ENCODE results near the gene POLG.

The POLG gene

DNA sequence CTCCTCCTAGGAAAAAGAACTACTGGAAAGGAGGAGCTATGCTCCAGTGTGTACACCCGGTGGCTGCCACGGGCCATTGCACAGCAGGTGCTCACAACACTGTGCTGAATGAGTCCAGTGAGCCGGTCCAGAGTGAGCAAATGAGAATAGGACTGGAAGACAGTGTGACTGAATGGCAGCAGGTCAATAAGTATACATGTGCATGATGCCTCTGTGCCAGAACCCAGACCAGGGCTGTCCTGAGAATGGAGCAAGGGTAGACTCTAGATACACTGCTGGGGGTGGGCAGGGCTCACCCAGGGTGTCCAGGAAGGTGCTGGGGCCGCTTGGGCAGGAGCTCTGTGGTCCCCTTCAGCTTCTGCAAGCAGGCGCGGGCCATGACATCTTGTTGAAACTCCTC lies 8.3 kb downstream of the POLG start:
- no peak for DNase-seq (ENCODE audit: low read depth in 2 of 2)

DNA sequence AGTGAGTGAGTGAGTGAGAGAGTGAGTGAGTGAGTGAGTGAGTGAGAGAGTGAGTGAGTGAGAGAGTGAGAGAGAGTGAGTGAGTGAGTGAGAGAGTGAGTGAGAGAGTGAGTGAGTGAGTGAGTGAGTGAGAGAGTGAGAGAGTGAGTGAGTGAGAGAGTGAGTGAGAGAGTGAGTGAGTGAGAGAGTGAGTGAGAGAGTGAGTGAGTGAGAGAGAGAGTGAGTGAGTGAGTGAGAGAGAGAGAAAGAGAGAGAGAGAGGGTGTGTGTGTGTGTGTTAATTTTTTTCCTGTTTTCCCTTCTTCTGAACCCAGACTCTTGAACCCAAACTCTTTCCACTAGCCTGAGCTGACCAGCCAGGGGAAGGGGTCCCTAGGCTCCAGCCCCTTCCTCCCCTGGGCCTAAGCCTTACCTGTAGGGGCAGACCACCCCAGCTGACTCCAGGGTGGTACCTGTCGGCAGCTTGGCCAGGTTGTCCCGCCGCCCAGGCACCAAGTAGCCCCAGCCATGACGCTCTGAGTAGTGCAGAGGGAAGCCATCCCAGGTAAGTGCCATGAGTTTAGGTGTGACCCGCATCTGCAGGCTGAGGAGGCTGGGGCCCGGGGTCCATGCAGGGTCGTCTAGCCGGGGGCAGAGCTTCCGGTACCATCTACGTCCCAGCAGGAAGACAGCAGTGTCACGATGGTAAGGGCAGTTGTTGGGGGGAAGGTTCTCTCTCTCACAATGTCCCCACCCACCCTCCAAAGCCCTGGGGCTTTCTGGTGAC lies 9.4 kb downstream of the POLG start:
- DNase-seq (ENCODE audit: low read depth in 2 of 2), result no peak

DNA sequence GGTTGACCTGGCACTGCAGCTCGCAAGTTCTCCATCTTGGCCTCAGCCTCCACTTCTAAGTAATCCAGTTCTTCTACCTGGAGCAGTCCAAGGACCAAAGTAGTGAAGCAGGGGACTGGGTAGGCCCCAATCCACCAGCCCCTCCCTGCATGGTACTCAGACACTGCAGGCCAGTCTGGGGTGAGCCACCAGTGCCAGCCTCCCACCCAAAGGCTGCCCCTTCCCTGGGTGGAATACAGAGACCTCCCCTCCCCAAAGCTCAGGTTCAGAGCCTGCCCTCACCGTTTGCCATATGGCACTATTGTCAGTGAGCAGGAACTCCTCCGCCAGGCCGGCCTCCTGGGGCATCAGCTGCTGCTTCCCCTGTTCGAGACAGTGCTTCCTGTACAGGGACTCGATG lies 10.8 kb downstream of the POLG start:
- no peak for DNase-seq (ENCODE audit: low read depth in 2 of 2)

GRCh38 chr15:89322822-89323221 lies 11.8 kb downstream of the POLG start:
- DNase-seq (ENCODE audit: low read depth in 2 of 2), result no peak

- DNase-seq (ENCODE audit: low read depth in 2 of 2), result no peak
These were observed 12.9 kb downstream of the POLG start for GRCh38 chr15:89321521-89322410.

GRCh38 chr15:89320200-89320599 lies 14.4 kb downstream of the POLG start:
- no peak for DNase-seq (ENCODE audit: low read depth in 2 of 2)

DNA sequence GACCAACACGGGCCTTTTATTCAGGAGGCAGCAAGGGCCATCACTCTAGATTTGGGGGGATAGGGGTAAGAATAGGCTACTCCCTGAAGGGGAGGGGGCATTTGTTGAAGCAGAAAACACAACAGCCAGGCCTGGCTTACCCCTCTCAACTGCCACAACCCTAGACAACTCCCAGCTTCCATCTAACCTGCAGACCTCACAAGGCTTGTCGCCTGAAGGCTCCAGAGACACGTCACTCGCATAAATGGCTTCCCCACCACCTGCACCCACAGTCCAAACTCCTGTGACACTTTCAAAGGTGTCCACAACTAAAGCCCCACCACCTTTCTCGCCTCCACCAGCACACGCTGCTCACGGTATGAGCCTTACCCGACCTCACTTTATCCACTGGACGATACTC lies 14.9 kb downstream of the POLG start:
- no peak for DNase-seq (ENCODE audit: low read depth in 2 of 2)

GRCh38 chr15:89317186-89317720 lies 17.4 kb downstream of the POLG start:
- no peak for DNase-seq (ENCODE audit: low read depth in 2 of 2)

DNA sequence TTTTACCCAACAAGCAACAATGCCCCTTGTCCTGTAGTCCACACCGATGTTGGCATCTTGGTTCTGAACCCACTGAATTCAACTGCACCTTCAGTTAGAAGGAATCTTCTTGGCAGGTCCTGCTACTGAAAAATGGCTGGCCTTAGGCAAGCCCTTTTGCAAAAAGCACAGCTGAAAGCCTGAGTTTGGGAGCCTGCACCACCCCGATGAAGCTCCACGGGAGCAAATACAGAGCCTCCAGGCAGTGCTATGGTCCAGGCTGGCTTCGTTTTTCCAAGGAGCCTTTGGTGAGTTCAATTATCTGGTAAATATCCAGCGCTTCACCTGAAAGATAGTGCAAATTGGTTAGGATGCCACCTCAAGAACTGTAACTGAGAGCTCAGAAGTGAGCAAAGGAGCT lies 18.1 kb downstream of the POLG start:
- no peak for DNase-seq (ENCODE audit: low read depth in 2 of 2)

GRCh38 chr15:89315375-89315929 lies 19.2 kb downstream of the POLG start:
- DNase-seq (ENCODE audit: low read depth in 2 of 2), result no peak

DNA sequence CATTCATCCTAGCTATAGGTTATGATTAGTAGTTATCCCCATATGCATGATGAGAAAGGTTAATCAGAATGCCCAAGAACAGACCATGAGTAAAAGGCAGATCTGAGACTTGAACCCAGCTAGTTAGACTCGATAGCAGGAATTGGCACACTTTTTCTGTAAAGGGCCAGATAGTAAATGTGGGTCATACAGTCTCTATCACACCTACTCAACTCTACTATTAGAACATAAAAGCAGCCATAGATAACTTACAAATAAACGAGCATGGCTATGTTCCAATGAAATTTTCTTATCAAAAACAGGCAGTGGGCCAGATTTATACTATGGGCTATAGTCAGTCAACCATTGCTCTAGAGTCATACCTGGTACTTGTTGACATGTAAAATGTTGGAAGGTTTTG lies 24.6 kb downstream of the POLG start:
- DNase-seq (ENCODE audit: low read depth in 2 of 2), result no peak

DNA sequence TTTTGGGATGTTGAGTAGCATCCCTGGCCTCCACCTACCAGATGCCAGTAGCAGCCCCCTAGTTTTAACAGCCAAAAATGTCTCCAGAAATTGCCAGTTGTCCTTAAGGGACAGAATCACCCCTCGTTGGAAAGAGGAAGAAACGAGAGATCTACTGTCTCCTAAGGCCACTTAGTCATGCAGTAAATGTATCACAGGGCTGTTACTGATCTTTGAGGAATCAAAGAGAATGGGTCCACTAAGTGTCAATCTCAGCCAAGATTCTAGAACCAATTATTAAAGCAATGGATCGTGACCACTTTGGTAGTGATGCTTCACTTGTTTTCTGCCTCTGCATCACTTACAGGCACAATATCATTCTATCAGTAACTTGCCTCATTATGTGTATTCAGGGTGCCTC lies 26.4 kb downstream of the POLG start:
- no peak for DNase-seq (ENCODE audit: low read depth in 2 of 2)

- no peak for DNase-seq (ENCODE audit: low read depth in 2 of 2)
These were observed 26.8 kb downstream of the POLG start for GRCh38 chr15:89307791-89308190.

DNA sequence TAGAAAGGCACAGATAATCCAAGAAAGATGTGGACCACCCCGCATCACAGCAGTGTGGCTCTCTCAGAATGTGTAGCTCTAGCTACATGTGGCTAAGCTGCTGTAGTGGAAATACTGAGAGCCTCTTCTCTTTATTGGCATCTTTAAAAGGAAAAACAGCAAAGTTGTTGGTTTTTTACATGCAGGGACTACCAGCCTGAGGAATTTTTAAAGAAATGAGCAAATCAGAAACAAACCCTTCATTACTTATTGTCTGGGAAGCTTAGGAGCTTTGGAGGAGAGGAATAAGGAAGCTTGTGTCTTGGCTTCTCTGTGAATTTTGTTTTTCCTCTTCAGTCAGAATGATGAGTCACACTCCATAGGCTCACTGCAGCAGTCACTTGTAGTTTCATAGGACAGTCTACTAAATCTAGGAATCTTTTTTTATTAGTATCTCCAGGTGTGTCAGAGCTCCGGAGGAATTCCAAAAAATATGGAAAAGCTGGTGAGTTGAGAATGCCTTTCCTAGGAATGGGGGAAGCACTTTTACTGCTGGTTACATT lies 27.5 kb downstream of the POLG start:
- no peak for DNase-seq (ENCODE audit: low read depth in 2 of 2)

GRCh38 chr15:89305395-89305794 lies 29.2 kb downstream of the POLG start:
- no peak for DNase-seq (ENCODE audit: low read depth in 2 of 2)

DNA sequence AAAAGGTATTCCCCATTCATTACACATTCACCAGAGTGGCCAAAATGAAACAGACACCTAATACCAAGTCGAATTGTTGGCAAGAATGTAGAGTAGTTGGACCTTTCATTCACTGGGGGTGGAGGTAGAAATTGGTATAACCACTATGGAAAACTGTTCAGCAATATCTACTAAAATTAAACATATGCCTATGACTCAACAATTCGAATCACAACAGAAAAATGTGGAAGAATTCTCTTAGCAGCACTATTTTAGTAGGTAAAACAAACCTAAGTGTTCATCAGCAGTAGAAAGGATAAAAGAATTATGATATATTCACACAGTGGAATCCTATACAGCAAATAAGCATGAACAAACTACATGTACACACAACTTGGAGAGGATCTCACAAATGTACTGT lies 30.6 kb downstream of the POLG start:
- DNase-seq (ENCODE audit: low read depth in 2 of 2), result no peak

DNA sequence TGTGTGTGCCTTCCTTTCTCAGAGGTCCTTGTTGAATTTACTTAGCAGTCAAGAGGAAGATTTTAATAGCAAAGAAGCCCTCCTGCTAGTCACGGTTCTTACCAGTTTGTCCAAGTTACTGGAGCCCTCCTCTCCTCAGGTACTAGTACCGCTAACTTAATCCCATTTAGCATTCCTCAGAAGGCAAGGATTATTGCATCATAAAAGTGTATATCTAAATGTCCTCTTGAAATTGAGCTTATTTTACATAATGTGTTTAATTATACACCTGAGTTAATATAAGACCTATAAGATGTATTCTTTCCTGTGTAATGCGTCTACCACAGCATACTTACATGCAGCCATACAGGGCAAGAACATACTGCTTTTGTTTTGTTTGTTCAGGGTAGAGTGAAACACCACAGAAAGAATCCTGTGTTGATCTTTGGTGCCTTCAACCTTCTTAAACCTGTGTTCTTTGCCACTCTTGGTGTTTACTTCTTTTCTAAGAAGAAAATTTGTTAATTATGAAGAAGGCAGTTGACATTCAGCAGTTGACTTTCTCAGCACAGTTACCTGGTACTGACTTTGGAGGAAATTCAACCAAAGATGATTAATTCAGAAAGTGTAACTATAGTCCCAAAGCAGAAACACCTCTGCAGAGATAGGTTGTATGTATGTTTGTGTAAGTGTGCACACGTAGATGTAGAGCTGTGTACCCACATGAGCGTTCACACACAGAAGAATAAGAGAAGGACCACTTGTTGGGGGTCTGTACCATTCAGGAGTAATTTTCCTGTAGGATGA lies 33.1 kb downstream of the POLG start:
- no peak for DNase-seq (ENCODE audit: low read depth in 2 of 2)

DNA sequence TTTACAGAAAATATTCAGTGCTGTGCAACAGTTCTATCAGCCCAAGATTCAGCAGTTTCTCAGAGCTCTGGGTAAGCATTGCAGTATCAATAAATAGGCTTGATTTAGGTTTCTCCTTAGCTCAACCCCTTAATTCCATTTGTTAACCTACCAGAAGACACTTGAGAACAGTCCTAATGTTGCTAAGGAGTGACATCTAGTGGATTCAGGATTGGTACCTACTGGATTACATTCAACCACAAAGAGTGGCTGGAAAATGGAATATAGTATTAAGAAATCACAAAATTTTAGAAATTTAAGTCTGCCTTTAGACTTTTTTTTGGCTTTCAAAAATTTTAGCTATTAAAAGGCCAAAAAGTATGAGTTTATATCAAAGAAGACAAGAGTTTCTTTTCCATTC lies 34.7 kb downstream of the POLG start:
- no peak for DNase-seq (ENCODE audit: low read depth in 2 of 2)

- no peak for DNase-seq (ENCODE audit: low read depth in 2 of 2)
These were observed 41.6 kb downstream of the POLG start for GRCh38 chr15:89293012-89293411.

DNA sequence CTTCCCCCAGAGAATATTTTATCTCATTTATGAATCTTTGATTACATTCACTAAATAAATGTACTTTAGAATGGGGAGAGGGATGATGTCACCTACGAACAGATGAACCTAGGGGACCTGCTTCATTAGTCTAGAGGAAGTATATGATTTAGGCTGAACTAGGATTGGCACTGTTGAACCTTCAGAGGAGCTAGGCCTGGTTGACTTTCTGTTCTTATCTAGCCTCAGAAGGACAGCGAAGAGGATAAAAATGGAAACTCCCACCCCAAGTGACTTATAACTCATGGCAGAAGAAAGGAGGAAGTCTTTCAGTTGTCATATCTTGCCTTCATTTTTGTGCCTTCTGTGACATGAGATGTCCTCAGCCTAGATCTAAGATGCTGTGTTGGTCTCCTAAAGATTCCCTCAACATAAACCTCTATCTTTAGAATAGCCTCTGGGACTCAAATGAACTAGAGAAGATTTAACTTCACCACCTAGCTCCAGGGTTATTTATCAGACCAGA lies 42.6 kb downstream of the POLG start:
- DNase-seq (ENCODE audit: low read depth in 2 of 2), result no peak

DNA sequence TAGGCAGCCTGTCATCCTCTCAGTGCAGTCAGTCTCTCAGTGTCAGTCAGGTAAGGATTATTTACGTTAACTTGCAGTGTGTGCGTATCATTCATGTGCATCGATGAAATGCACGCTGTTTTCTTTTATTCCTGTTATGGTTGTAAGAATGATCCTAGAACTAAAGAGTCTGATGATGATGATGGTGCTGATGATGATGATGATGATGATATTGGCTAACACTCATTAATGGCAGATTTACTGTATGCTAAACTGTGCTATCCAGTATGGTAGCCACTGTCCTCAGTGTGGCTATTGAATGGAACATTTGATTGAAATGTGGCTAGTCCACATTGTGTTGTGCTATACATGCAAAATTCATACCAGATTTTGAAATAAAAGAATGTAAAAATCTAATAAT lies 51.4 kb downstream of the POLG start:
- DNase-seq (ENCODE audit: low read depth in 2 of 2), result no peak

Measured in stimulated activated CD8-positive, alpha-beta memory T cell treated with anti-CD3 and anti-CD28 coated beads, Interleukin-2, amount 100 ng/mL, for 1 hour (primary cell).